K562 (cell line): ENCODE data around the gene HOXB5. TPM values are rescaled to one million over a fixed set of nuclear protein-coding genes. Genes with fewer than 3 reads are reported as not detected.

ENCODE experiments used
- BRD4 ChIP-seq: fragments of 200-600 bp; sonication (generic); IDR thresholded peaks from 2 replicates; pipeline ENCODE4 v1.6.1; 2017; ENCODE audit warnings: inconsistent platforms
- GABPB2 ChIP-seq: fragments of 250-450 bp; sonication (Bioruptor Pico); conservative IDR thresholded peaks from 2 replicates; pipeline ENCODE4 v1.5.1; 2021; ENCODE audit warnings: mild to moderate bottlenecking
- GATAD2A ChIP-seq: fragments of 450-650 bp; IDR thresholded peaks from 2 replicates; pipeline ENCODE4 v1.6.1; 2017
- HDAC6 ChIP-seq: IDR thresholded peaks from 2 replicates; pipeline ENCODE4 v1.6.1; 2012; ENCODE audit warnings: low read depth, mild to moderate bottlenecking, control low read depth, inconsistent platforms, low read length, moderate library complexity
- NR3C1 ChIP-seq: sonication (generic); formaldehyde crosslinking; IDR thresholded peaks from 2 replicates; pipeline ENCODE4 v1.8.1; 2022; ENCODE audit warnings: missing genetic modification reagents
- POLR2G ChIP-seq: fragments of 200-400 bp; formaldehyde crosslinking; IDR thresholded peaks from 2 replicates; pipeline ENCODE4 v1.6.1; 2017; ENCODE audit warnings: low read depth, mild to moderate bottlenecking, antibody characterized with exemption, low read length, moderate library complexity
- SNIP1 ChIP-seq: fragments of 450-650 bp; IDR thresholded peaks from 2 replicates; pipeline ENCODE4 v1.7.1; 2017; ENCODE audit warnings: low read depth, mild to moderate bottlenecking
- polyA plus RNA-seq, 8 experiments: library from polyadenylated mRNA; depleted of rRNA in 4 of 8; stranded (reverse) in 5 of 8; unstranded in 3 of 8; fragments of >200 nt; fragmentation: Nextera tagmentation in 2 of 8; fragmentation: Illumina TruSeq in 1 of 8; extraction: Ambion mirVana in 2 of 8; extraction: Trizol in 1 of 8; gene quantifications; 2 replicates each; pipeline versions ENCODE4 v1.2.1 to v1.2.3, GENCODE V29; 2011 to 2014; ENCODE audit warnings: inconsistent platforms in 1 of 8, missing spikeins in 1 of 8
- total RNA-seq, 7 experiments: library from RNA; depleted of rRNA in 6 of 7; stranded (reverse); fragments of >200 nt in 6 of 7; fragmentation: Illumina TruSeq in 2 of 7; extraction: Trizol in 2 of 7; gene quantifications; 2 replicates each; pipeline versions ENCODE4 v1.2.1 to v1.2.3, GENCODE V29; 2011 to 2021; ENCODE audit warnings: low replicate concordance in 1 of 7
- TF ChIP-seq, protein P1 (sequence below): sonication (generic); formaldehyde crosslinking; IDR thresholded peaks from 2 replicates; pipeline ENCODE4 v1.8.1; 2022; ENCODE audit warnings: missing genetic modification reagents
- TF ChIP-seq, protein P2 (sequence below): sonication (generic); formaldehyde crosslinking; IDR thresholded peaks from 2 replicates; pipeline ENCODE4 v1.8.0; 2022; ENCODE audit warnings: mild to moderate bottlenecking, missing genetic modification reagents
- TF ChIP-seq, protein P3 (sequence below): fragments of 450-650 bp; IDR thresholded peaks from 2 replicates; pipeline ENCODE4 v1.6.1; 2016; ENCODE audit warnings: mild to moderate bottlenecking, moderate library complexity

Gene HOXB5
- total and polyA plus RNA-seq, 9 of the 15 experiments (the other 6 are each of a cell fraction or from before 2014, with no cell fraction given) = 0.24 to 2.7 (median 0.65) TPM

GRCh38 chr17:48630925-48631692, 37.5 kb upstream of the HOXB5 start (continued):
- TF ChIP-seq, protein P1, sequence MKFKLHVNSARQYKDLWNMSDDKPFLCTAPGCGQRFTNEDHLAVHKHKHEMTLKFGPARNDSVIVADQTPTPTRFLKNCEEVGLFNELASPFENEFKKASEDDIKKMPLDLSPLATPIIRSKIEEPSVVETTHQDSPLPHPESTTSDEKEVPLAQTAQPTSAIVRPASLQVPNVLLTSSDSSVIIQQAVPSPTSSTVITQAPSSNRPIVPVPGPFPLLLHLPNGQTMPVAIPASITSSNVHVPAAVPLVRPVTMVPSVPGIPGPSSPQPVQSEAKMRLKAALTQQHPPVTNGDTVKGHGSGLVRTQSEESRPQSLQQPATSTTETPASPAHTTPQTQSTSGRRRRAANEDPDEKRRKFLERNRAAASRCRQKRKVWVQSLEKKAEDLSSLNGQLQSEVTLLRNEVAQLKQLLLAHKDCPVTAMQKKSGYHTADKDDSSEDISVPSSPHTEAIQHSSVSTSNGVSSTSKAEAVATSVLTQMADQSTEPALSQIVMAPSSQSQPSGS (CRISPR knock-in tag) = no peak
- TF ChIP-seq, protein P2, sequence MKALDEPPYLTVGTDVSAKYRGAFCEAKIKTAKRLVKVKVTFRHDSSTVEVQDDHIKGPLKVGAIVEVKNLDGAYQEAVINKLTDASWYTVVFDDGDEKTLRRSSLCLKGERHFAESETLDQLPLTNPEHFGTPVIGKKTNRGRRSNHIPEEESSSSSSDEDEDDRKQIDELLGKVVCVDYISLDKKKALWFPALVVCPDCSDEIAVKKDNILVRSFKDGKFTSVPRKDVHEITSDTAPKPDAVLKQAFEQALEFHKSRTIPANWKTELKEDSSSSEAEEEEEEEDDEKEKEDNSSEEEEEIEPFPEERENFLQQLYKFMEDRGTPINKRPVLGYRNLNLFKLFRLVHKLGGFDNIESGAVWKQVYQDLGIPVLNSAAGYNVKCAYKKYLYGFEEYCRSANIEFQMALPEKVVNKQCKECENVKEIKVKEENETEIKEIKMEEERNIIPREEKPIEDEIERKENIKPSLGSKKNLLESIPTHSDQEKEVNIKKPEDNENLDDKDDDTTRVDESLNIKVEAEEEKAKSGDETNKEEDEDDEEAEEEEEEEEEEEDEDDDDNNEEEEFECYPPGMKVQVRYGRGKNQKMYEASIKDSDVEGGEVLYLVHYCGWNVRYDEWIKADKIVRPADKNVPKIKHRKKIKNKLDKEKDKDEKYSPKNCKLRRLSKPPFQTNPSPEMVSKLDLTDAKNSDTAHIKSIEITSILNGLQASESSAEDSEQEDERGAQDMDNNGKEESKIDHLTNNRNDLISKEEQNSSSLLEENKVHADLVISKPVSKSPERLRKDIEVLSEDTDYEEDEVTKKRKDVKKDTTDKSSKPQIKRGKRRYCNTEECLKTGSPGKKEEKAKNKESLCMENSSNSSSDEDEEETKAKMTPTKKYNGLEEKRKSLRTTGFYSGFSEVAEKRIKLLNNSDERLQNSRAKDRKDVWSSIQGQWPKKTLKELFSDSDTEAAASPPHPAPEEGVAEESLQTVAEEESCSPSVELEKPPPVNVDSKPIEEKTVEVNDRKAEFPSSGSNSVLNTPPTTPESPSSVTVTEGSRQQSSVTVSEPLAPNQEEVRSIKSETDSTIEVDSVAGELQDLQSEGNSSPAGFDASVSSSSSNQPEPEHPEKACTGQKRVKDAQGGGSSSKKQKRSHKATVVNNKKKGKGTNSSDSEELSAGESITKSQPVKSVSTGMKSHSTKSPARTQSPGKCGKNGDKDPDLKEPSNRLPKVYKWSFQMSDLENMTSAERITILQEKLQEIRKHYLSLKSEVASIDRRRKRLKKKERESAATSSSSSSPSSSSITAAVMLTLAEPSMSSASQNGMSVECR (CRISPR knock-in tag) = 0 out of 2 replicates have a peak, but pooled peaks have one; percentile 38
- TF ChIP-seq NR3C1 (CRISPR knock-in tag) = no peak
- peak; percentile 56 for TF ChIP-seq POLR2G
- TF ChIP-seq GABPB2 (CRISPR knock-in tag) = no peak
- TF ChIP-seq GATAD2A = peak; percentile 25; the same call in 1 of the 2 replicates
- no peak for TF ChIP-seq SNIP1
- no peak for TF ChIP-seq HDAC6
- TF ChIP-seq, protein P3, sequence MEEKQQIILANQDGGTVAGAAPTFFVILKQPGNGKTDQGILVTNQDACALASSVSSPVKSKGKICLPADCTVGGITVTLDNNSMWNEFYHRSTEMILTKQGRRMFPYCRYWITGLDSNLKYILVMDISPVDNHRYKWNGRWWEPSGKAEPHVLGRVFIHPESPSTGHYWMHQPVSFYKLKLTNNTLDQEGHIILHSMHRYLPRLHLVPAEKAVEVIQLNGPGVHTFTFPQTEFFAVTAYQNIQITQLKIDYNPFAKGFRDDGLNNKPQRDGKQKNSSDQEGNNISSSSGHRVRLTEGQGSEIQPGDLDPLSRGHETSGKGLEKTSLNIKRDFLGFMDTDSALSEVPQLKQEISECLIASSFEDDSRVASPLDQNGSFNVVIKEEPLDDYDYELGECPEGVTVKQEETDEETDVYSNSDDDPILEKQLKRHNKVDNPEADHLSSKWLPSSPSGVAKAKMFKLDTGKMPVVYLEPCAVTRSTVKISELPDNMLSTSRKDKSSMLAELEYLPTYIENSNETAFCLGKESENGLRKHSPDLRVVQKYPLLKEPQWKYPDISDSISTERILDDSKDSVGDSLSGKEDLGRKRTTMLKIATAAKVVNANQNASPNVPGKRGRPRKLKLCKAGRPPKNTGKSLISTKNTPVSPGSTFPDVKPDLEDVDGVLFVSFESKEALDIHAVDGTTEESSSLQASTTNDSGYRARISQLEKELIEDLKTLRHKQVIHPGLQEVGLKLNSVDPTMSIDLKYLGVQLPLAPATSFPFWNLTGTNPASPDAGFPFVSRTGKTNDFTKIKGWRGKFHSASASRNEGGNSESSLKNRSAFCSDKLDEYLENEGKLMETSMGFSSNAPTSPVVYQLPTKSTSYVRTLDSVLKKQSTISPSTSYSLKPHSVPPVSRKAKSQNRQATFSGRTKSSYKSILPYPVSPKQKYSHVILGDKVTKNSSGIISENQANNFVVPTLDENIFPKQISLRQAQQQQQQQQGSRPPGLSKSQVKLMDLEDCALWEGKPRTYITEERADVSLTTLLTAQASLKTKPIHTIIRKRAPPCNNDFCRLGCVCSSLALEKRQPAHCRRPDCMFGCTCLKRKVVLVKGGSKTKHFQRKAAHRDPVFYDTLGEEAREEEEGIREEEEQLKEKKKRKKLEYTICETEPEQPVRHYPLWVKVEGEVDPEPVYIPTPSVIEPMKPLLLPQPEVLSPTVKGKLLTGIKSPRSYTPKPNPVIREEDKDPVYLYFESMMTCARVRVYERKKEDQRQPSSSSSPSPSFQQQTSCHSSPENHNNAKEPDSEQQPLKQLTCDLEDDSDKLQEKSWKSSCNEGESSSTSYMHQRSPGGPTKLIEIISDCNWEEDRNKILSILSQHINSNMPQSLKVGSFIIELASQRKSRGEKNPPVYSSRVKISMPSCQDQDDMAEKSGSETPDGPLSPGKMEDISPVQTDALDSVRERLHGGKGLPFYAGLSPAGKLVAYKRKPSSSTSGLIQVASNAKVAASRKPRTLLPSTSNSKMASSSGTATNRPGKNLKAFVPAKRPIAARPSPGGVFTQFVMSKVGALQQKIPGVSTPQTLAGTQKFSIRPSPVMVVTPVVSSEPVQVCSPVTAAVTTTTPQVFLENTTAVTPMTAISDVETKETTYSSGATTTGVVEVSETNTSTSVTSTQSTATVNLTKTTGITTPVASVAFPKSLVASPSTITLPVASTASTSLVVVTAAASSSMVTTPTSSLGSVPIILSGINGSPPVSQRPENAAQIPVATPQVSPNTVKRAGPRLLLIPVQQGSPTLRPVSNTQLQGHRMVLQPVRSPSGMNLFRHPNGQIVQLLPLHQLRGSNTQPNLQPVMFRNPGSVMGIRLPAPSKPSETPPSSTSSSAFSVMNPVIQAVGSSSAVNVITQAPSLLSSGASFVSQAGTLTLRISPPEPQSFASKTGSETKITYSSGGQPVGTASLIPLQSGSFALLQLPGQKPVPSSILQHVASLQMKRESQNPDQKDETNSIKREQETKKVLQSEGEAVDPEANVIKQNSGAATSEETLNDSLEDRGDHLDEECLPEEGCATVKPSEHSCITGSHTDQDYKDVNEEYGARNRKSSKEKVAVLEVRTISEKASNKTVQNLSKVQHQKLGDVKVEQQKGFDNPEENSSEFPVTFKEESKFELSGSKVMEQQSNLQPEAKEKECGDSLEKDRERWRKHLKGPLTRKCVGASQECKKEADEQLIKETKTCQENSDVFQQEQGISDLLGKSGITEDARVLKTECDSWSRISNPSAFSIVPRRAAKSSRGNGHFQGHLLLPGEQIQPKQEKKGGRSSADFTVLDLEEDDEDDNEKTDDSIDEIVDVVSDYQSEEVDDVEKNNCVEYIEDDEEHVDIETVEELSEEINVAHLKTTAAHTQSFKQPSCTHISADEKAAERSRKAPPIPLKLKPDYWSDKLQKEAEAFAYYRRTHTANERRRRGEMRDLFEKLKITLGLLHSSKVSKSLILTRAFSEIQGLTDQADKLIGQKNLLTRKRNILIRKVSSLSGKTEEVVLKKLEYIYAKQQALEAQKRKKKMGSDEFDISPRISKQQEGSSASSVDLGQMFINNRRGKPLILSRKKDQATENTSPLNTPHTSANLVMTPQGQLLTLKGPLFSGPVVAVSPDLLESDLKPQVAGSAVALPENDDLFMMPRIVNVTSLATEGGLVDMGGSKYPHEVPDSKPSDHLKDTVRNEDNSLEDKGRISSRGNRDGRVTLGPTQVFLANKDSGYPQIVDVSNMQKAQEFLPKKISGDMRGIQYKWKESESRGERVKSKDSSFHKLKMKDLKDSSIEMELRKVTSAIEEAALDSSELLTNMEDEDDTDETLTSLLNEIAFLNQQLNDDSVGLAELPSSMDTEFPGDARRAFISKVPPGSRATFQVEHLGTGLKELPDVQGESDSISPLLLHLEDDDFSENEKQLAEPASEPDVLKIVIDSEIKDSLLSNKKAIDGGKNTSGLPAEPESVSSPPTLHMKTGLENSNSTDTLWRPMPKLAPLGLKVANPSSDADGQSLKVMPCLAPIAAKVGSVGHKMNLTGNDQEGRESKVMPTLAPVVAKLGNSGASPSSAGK = peak; percentile 21; the same call in 1 of the 2 replicates
- TF ChIP-seq BRD4 = no peak
